H1 (cell line): ENCODE measurements around the gene POU2F2. TPM values are rescaled to one million over a fixed set of nuclear protein-coding genes. Genes with fewer than 3 reads are reported as not detected.

Experiments
- CTCF ChIA-PET: fragments of 300-600 bp; sonication (Branson Sonifier 250); formaldehyde crosslinking; loops from one replicate; lab custom pipeline; 2021; ENCODE audit not compliant: partially characterized antibody; lab: Charles Lee
- POLR2A ChIA-PET: fragments of 300-600 bp; sonication (Branson Sonifier 250); formaldehyde crosslinking; loops from one replicate; lab custom pipeline; 2021; ENCODE audit warnings: inconsistent platforms; ENCODE audit not compliant: partially characterized antibody; lab: Charles Lee
- DNase-seq, 2 experiments: peaks; one replicate each; pipeline versions ENCODE4 v3.0.0 to v3.0.0-alpha.2; 2010 to 2022; ENCODE audit warnings: low spot score in 2 of 2, low read depth in 1 of 2, mixed read lengths in 1 of 2
- FAIRE-seq: peaks from 2 replicates; lab custom pipeline; 2011; peaks lifted over from hg19 to GRCh38; lab: Jason Lieb, UNC
- H2AFZ ChIP-seq: 2 replicates; pipeline ENCODE4 v1.8.1; 2012; ENCODE audit warnings: low read length, inconsistent platforms
- H2AK5ac ChIP-seq: 2 replicates; pipeline ENCODE4 v1.6.1; 2013; ENCODE audit warnings: low read depth, low read length
- H2BK120ac ChIP-seq: replicated peaks from 2 replicates; pipeline ENCODE3; 2013; ENCODE audit warnings: low read depth, low read length, inconsistent platforms
- H2BK12ac ChIP-seq: 2 replicates; pipeline ENCODE4 v1.6.1; 2013; ENCODE audit warnings: low read depth, low read length
- H2BK15ac ChIP-seq: 2 replicates; pipeline ENCODE4 v1.6.1; 2013; ENCODE audit warnings: low read length
- H2BK20ac ChIP-seq: 2 replicates; pipeline ENCODE4 v1.6.1; 2013; ENCODE audit warnings: low read length
- H2BK5ac ChIP-seq: 2 replicates; pipeline ENCODE4 v1.6.1; 2013; ENCODE audit warnings: low read depth, low read length
- H3K14ac ChIP-seq: 2 replicates; pipeline ENCODE4 v1.6.1; 2013; ENCODE audit warnings: inconsistent platforms; ENCODE audit not compliant: insufficient read length
- H3K18ac ChIP-seq: 2 replicates; pipeline ENCODE4 v1.6.1; 2013; ENCODE audit warnings: low read length; ENCODE audit errors: extremely low read depth
- H3K23ac ChIP-seq: 2 replicates; pipeline ENCODE4 v1.6.1; 2013; ENCODE audit warnings: inconsistent platforms; ENCODE audit not compliant: insufficient read length
- H3K23me2 ChIP-seq: 2 replicates; pipeline ENCODE4 v1.6.1; 2013; ENCODE audit warnings: low read depth, low read length
- H3K27ac ChIP-seq: 2 replicates; pipeline ENCODE4 v1.6.1; 2011; ENCODE audit warnings: low read depth, low read length, inconsistent platforms
- H3K27me3 ChIP-seq, 4 experiments: replicated peaks in 1 of 4; 1 replicate in 1 of 4; 2 replicates in 3 of 4; pipeline versions ENCODE4 v1.6.1 to v1.8.1; 2011 to 2013; ENCODE audit warnings: low read length in 3 of 4, mild to moderate bottlenecking in 3 of 4, inconsistent platforms in 2 of 4, mixed read lengths in 2 of 4, moderate library complexity in 1 of 4; ENCODE audit not compliant: control insufficient read depth in 3 of 4, insufficient read depth in 3 of 4; ENCODE audit errors: extremely low read depth in 1 of 4
- H3K36me3 ChIP-seq, 4 experiments: 2 replicates each; pipeline versions ENCODE4 v1.6.1 to v1.8.1; 2011 to 2013; ENCODE audit warnings: mild to moderate bottlenecking in 4 of 4, low read length in 3 of 4, moderate library complexity in 2 of 4, control low read depth in 1 of 4, inconsistent platforms in 1 of 4; ENCODE audit not compliant: insufficient read depth in 4 of 4, control insufficient read depth in 2 of 4
- H3K4ac ChIP-seq: replicated peaks from 2 replicates; pipeline ENCODE3; 2013; ENCODE audit warnings: low read length, low read depth, mixed read lengths, inconsistent platforms; ENCODE audit not compliant: insufficient read length
- H3K4me1 ChIP-seq, 4 experiments: replicated peaks in 1 of 4; 1 replicate in 1 of 4; 2 replicates in 3 of 4; pipeline versions ENCODE4 v1.6.1 to v1.8.1; 2011 to 2013; ENCODE audit warnings: low read length in 3 of 4, inconsistent platforms in 2 of 4, mixed read lengths in 1 of 4; ENCODE audit not compliant: insufficient read depth in 4 of 4, control insufficient read depth in 3 of 4
- H3K4me2 ChIP-seq, 2 experiments: 2 replicates each; pipeline versions ENCODE4 v1.6.1 to v1.8.1; 2011 to 2013; ENCODE audit warnings: low read depth in 2 of 2, low read length in 2 of 2, control low read depth in 1 of 2, inconsistent platforms in 1 of 2, mild to moderate bottlenecking in 1 of 2; ENCODE audit not compliant: insufficient read depth in 1 of 2
- H3K4me3 ChIP-seq, 4 experiments: fragments of 200-600, 300-600 bp in 1 of 4; sonication (generic), shearing (Covaris generic), sonication (Bioruptor Twin) in 1 of 4; 2 replicates each; pipeline versions ENCODE4 v1.5.1 to v1.8.1; 2011 to 2016; ENCODE audit warnings: low read length in 4 of 4, low read depth in 3 of 4, control low read depth in 2 of 4, inconsistent platforms in 2 of 4, mild to moderate bottlenecking in 2 of 4, mixed read lengths in 1 of 4, moderate library complexity in 1 of 4; ENCODE audit not compliant: insufficient read depth in 2 of 4; ENCODE audit errors: extremely low read depth in 1 of 4
- H3K56ac ChIP-seq: replicated peaks from 2 replicates; pipeline ENCODE3; 2013; ENCODE audit warnings: low read depth, mild to moderate bottlenecking, mixed read lengths, low read length, inconsistent platforms; ENCODE audit not compliant: insufficient read length
- H3K79me1 ChIP-seq: 2 replicates; pipeline ENCODE4 v1.6.1; 2013; ENCODE audit warnings: low read depth, low read length, control low read depth
- H3K79me2 ChIP-seq, 2 experiments: 2 replicates each; pipeline versions ENCODE4 v1.6.1 to v1.8.1; 2012 to 2013; ENCODE audit warnings: low read length in 2 of 2, mild to moderate bottlenecking in 2 of 2, inconsistent platforms in 1 of 2; ENCODE audit not compliant: insufficient read depth in 2 of 2, control insufficient read depth in 1 of 2
- H3K9ac ChIP-seq, 4 experiments: replicated peaks in 1 of 4; 1 replicate in 1 of 4; 2 replicates in 3 of 4; pipeline versions ENCODE4 v1.6.1 to v1.8.1; 2011 to 2013; ENCODE audit warnings: low read depth in 3 of 4, low read length in 3 of 4, control low read depth in 2 of 4, mild to moderate bottlenecking in 2 of 4, moderate library complexity in 2 of 4, inconsistent platforms in 1 of 4; ENCODE audit errors: extremely low read depth in 1 of 4
- H3K9me3 ChIP-seq, 2 experiments: 2 replicates each; pipeline versions ENCODE4 v1.6.1 to v1.8.1; 2012 to 2013; ENCODE audit warnings: mild to moderate bottlenecking in 2 of 2, moderate library complexity in 2 of 2, control low read depth in 1 of 2, inconsistent platforms in 1 of 2, low read depth in 1 of 2, low read length in 1 of 2, mixed read lengths in 1 of 2; ENCODE audit not compliant: insufficient read depth in 2 of 2
- H4K20me1 ChIP-seq, 2 experiments: replicated peaks in 1 of 2; 2 replicates each; pipeline versions ENCODE3 to v1.8.1; 2011 to 2013; ENCODE audit warnings: inconsistent platforms in 2 of 2, low read length in 2 of 2, mild to moderate bottlenecking in 1 of 2; ENCODE audit not compliant: insufficient read depth in 2 of 2, control insufficient read depth in 1 of 2
- H4K5ac ChIP-seq: 2 replicates; pipeline ENCODE4 v1.6.1; 2013; ENCODE audit warnings: low read length, low read depth, mixed read lengths, inconsistent platforms; ENCODE audit not compliant: insufficient read length
- H4K8ac ChIP-seq: 2 replicates; pipeline ENCODE4 v1.8.0; 2013; ENCODE audit warnings: mild to moderate bottlenecking, moderate library complexity, low read length, inconsistent platforms; ENCODE audit not compliant: insufficient read depth; ENCODE audit errors: extremely low read depth
- H4K91ac ChIP-seq: replicated peaks from 2 replicates; pipeline ENCODE3; 2013; ENCODE audit warnings: low read length, mixed read lengths, inconsistent platforms; ENCODE audit not compliant: insufficient read length
- BACH1 ChIP-seq: IDR thresholded peaks from 2 replicates; pipeline ENCODE4 v1.6.1; 2012; ENCODE audit warnings: low read length, improper control_type of control experiment
- BCL11A ChIP-seq, 2 experiments: IDR thresholded peaks; one replicate each; pipeline ENCODE4 v1.6.1; 2011; ENCODE audit warnings: low read depth in 2 of 2, low read length in 2 of 2, mild to moderate bottlenecking in 2 of 2
- EGR1 ChIP-seq: IDR thresholded peaks from 2 replicates; pipeline ENCODE4 v1.6.1; 2011; ENCODE audit warnings: low read depth, low read length, borderline replicate concordance
- MAFK ChIP-seq: IDR thresholded peaks from 2 replicates; pipeline ENCODE4 v1.6.1; 2012; ENCODE audit warnings: low read depth, mild to moderate bottlenecking, improper control_type of control experiment, low read length
- SP2 ChIP-seq: IDR thresholded peaks from 2 replicates; pipeline ENCODE4 v1.6.1; 2012; ENCODE audit warnings: mild to moderate bottlenecking, low read length, inconsistent platforms
- SRF ChIP-seq: IDR thresholded peaks from 2 replicates; pipeline ENCODE4 v1.6.1; 2011; ENCODE audit warnings: mild to moderate bottlenecking, low read depth, low read length, moderate library complexity
- polyA plus RNA-seq, 7 experiments: library from polyadenylated mRNA; depleted of rRNA in 3 of 7; stranded (reverse) in 5 of 7; unstranded in 2 of 7; fragments of >200 nt in 5 of 7; fragments of 200-250 nt in 2 of 7; gene quantifications; 1 replicate in 5 of 7; 2 replicates in 1 of 7; 4 replicates in 1 of 7; pipeline versions ENCODE4 v1.2.1 to v1.2.3, GENCODE V29; 2011 to 2013; ENCODE audit warnings: missing spikeins in 2 of 7, mixed read lengths in 2 of 7
- total RNA-seq: library from RNA; stranded (reverse); fragmentation: NEBNext Ultra II Directional; extraction: Animal tissue kit (Norgen Biotek cat#: 25700); gene quantifications from 2 replicates; pipeline ENCODE4 v1.2.1, GENCODE V29; 2021

The POU2F2 gene
- total and polyA plus RNA-seq, 2 of the 8 experiments (the other 6 are each of a cell fraction or from before 2014, with no cell fraction given): 5.0 to 6.1 TPM

GRCh38 chr19:42040031-42040430 is 92.2 kb downstream of the POU2F2 start:
- Histone ChIP-seq H2BK20ac (no peak overlapping the region), H3K27me3 (no peaks in the 10 kb centered on the region), H3K4me3 (no peak overlapping the region), H3K9ac (no peak overlapping the region), H3K79me1 (no peaks in the 10 kb centered on the region; the same call in 1 of the 2 replicates), H3K23me2 (no peaks in the 10 kb centered on the region), H2BK120ac (no peak overlapping the region), H3K79me2 (no peaks in the 10 kb centered on the region), H3K23ac (no peak overlapping the region), H2AK5ac (no peak overlapping the region), H3K4ac (no peak overlapping the region), H3K9me3 (no peaks in the 10 kb centered on the region), H2BK12ac (no peak overlapping the region), H4K5ac (no peak overlapping the region), H2AFZ (no peak overlapping the region), H4K91ac (no peak overlapping the region), H4K20me1 (peaks cover 3 to 6% of the 10 kb centered on the region in 2 experiments), H2BK5ac (no peak overlapping the region), H3K36me3 (peaks cover 20 to 49% (median 34%) of the 10 kb centered on the region in 4 experiments; a peak in 6 of 8 replicates), H3K56ac (no peak overlapping the region), H2BK15ac (no peak overlapping the region), H4K8ac (no peak overlapping the region), H3K18ac (no peak overlapping the region), H3K27ac (no peak overlapping the region), H3K4me1 (no peaks in the 10 kb centered on the region), H3K14ac (no peak overlapping the region), H3K4me2 (no peak overlapping the region)
- TF ChIP-seq MAFK (no peak), SP2 (no peak), BCL11A (IDR thresholded peaks at IDR 0.05; ENCODE audit: low read depth in 2 of 2, low read length in 2 of 2) (no peak), BACH1 (no peak), EGR1 (no peak), SRF (no peak)
- FAIRE-seq: no peak
- ChIA-PET CTCF (interaction anchor here (0.9 to 1.1 kb wide), 2 partner anchors 14 to 37 kb away, joined by 3 read pairs; no protein-coding TSS in a partner anchor), POLR2A (interaction anchor here (3.6 kb wide), 1 partner anchor 9 kb away, joined by 12 read pairs; no protein-coding TSS in a partner anchor)
- DNase-seq: no peak
